ENCODE results near the gene HOXB4.

Gene HOXB4

GRCh38 chr17:48553826-48554225, 24.3 kb downstream of the HOXB4 start:
- Histone ChIP-seq H3K4me1 (ENCODE audit: control insufficient read depth, insufficient read depth, low read length) (peaks cover 75% of the 10 kb centered on the region), H3K36me3 (ENCODE audit: control insufficient read depth in 2 of 2, insufficient read depth in 2 of 2, low read length in 2 of 2) (peaks cover 3% of the 10 kb centered on the region in 2 donors), H3K27ac (ENCODE audit: low read length) (peak overlapping the region; percentile 96), H3K27me3 (ENCODE audit: control insufficient read depth in 1 of 2, insufficient read depth in 2 of 2, low read length in 2 of 2) (peaks cover 0 to 3% of the 10 kb centered on the region in 2 donors), H3K4me3 (ENCODE audit: low read length in 2 of 2) (peak overlapping the region; percentile 42 to 75), H3K9me3 (ENCODE audit: control insufficient read depth in 2 of 2, low read length in 2 of 2) (no peaks in the 10 kb centered on the region), H3K9ac (ENCODE audit: low read length in 2 of 2) (peak overlapping the region; percentile 54 to 84)

- no peaks in the 10 kb centered on the region for H3K9me3 ChIP-seq (ENCODE audit: control insufficient read depth in 2 of 2, low read length in 2 of 2)
- peak overlapping the region; percentile 10 to 42 for H3K9ac ChIP-seq (ENCODE audit: low read length in 2 of 2)
- peaks cover 0 to 3% of the 10 kb centered on the region in 2 donors for H3K27me3 ChIP-seq (ENCODE audit: control insufficient read depth in 1 of 2, insufficient read depth in 2 of 2, low read length in 2 of 2)
- H3K4me3 ChIP-seq (ENCODE audit: low read length in 2 of 2): peak overlapping the region in 1 of 2 donors; percentile 75
- peaks cover 3% of the 10 kb centered on the region in 2 donors for H3K36me3 ChIP-seq (ENCODE audit: control insufficient read depth in 2 of 2, insufficient read depth in 2 of 2, low read length in 2 of 2)
- peak overlapping the region; percentile 96 for H3K27ac ChIP-seq (ENCODE audit: low read length)
- H3K4me1 ChIP-seq (ENCODE audit: control insufficient read depth, insufficient read depth, low read length): peaks cover 74% of the 10 kb centered on the region
These were observed 25.0 kb downstream of the HOXB4 start for GRCh38 chr17:48553190-48553547.

GRCh38 chr17:48552466-48553189, 25.5 kb downstream of the HOXB4 start:
- Histone ChIP-seq H3K9me3 (ENCODE audit: control insufficient read depth in 2 of 2, low read length in 2 of 2) (no peaks in the 10 kb centered on the region), H3K36me3 (ENCODE audit: control insufficient read depth in 2 of 2, insufficient read depth in 2 of 2, low read length in 2 of 2) (peaks cover 3% of the 10 kb centered on the region in 2 donors), H3K9ac (ENCODE audit: low read length in 2 of 2) (peak overlapping the region; percentile 10 to 42), H3K27me3 (ENCODE audit: control insufficient read depth in 1 of 2, insufficient read depth in 2 of 2, low read length in 2 of 2) (peaks cover 0 to 3% of the 10 kb centered on the region in 2 donors), H3K4me1 (ENCODE audit: control insufficient read depth, insufficient read depth, low read length) (peaks cover 74% of the 10 kb centered on the region), H3K4me3 (ENCODE audit: low read length in 2 of 2) (peak overlapping the region in 1 of 2 donors; percentile 75), H3K27ac (ENCODE audit: low read length) (peak overlapping the region; percentile 96)

GRCh38 chr17:48551596-48552465, 26.3 kb downstream of the HOXB4 start:
- Histone ChIP-seq H3K27me3 (ENCODE audit: control insufficient read depth in 1 of 2, insufficient read depth in 2 of 2, low read length in 2 of 2) (peaks cover 0 to 3% of the 10 kb centered on the region in 2 donors), H3K9ac (ENCODE audit: low read length in 2 of 2) (peak overlapping the region in 1 of 2 donors; percentile 55), H3K9me3 (ENCODE audit: control insufficient read depth in 2 of 2, low read length in 2 of 2) (no peaks in the 10 kb centered on the region), H3K4me3 (ENCODE audit: low read length in 2 of 2) (peak overlapping the region in 1 of 2 donors; percentile 58), H3K36me3 (ENCODE audit: control insufficient read depth in 2 of 2, insufficient read depth in 2 of 2, low read length in 2 of 2) (peaks cover 3% of the 10 kb centered on the region in 2 donors), H3K4me1 (ENCODE audit: control insufficient read depth, insufficient read depth, low read length) (peaks cover 74% of the 10 kb centered on the region), H3K27ac (ENCODE audit: low read length) (peak overlapping the region; percentile 96)

- H3K27ac ChIP-seq (ENCODE audit: low read length): peak overlapping the region; percentile 96
- H3K4me3 ChIP-seq (ENCODE audit: low read length in 2 of 2): peak overlapping the region in 1 of 2 donors; percentile 58
- peaks cover 74% of the 10 kb centered on the region for H3K4me1 ChIP-seq (ENCODE audit: control insufficient read depth, insufficient read depth, low read length)
- H3K27me3 ChIP-seq (ENCODE audit: control insufficient read depth in 1 of 2, insufficient read depth in 2 of 2, low read length in 2 of 2): peaks cover 0 to 3% of the 10 kb centered on the region in 2 donors
- no peaks in the 10 kb centered on the region for H3K9me3 ChIP-seq (ENCODE audit: control insufficient read depth in 2 of 2, low read length in 2 of 2)
- H3K9ac ChIP-seq (ENCODE audit: low read length in 2 of 2): no peak overlapping the region
- H3K36me3 ChIP-seq (ENCODE audit: control insufficient read depth in 2 of 2, insufficient read depth in 2 of 2, low read length in 2 of 2): peaks cover 3% of the 10 kb centered on the region in 2 donors
These were observed 27.0 kb downstream of the HOXB4 start for GRCh38 chr17:48551214-48551555.

GRCh38 chr17:48550502-48551213, 27.5 kb downstream of the HOXB4 start:
- Histone ChIP-seq H3K4me3 (ENCODE audit: low read length in 2 of 2) (peak overlapping the region in 1 of 2 donors; percentile 49), H3K27ac (ENCODE audit: low read length) (peak overlapping the region; percentile 96), H3K27me3 (ENCODE audit: control insufficient read depth in 1 of 2, insufficient read depth in 2 of 2, low read length in 2 of 2) (peaks cover 0 to 3% of the 10 kb centered on the region in 2 donors), H3K36me3 (ENCODE audit: control insufficient read depth in 2 of 2, insufficient read depth in 2 of 2, low read length in 2 of 2) (peaks cover 3% of the 10 kb centered on the region in 2 donors), H3K4me1 (ENCODE audit: control insufficient read depth, insufficient read depth, low read length) (peaks cover 74% of the 10 kb centered on the region), H3K9me3 (ENCODE audit: control insufficient read depth in 2 of 2, low read length in 2 of 2) (no peaks in the 10 kb centered on the region), H3K9ac (ENCODE audit: low read length in 2 of 2) (peak overlapping the region in 1 of 2 donors; percentile 21)

GRCh38 chr17:48549914-48550501, 28.1 kb downstream of the HOXB4 start:
- peak overlapping the region; percentile 96 for H3K27ac ChIP-seq (ENCODE audit: low read length)
- H3K4me1 ChIP-seq (ENCODE audit: control insufficient read depth, insufficient read depth, low read length): peaks cover 80% of the 10 kb centered on the region
- peaks cover 3% of the 10 kb centered on the region in 2 donors for H3K36me3 ChIP-seq (ENCODE audit: control insufficient read depth in 2 of 2, insufficient read depth in 2 of 2, low read length in 2 of 2)
- H3K4me3 ChIP-seq (ENCODE audit: low read length in 2 of 2): peak overlapping the region in 1 of 2 donors; percentile 49
- H3K9ac ChIP-seq (ENCODE audit: low read length in 2 of 2): peak overlapping the region in 1 of 2 donors; percentile 21
- peaks cover 0 to 3% of the 10 kb centered on the region in 2 donors for H3K27me3 ChIP-seq (ENCODE audit: control insufficient read depth in 1 of 2, insufficient read depth in 2 of 2, low read length in 2 of 2)
- no peaks in the 10 kb centered on the region for H3K9me3 ChIP-seq (ENCODE audit: control insufficient read depth in 2 of 2, low read length in 2 of 2)

- peaks cover 75% of the 10 kb centered on the region for H3K4me1 ChIP-seq (ENCODE audit: control insufficient read depth, insufficient read depth, low read length)
- peaks cover 0 to 3% of the 10 kb centered on the region in 2 donors for H3K27me3 ChIP-seq (ENCODE audit: control insufficient read depth in 1 of 2, insufficient read depth in 2 of 2, low read length in 2 of 2)
- H3K9me3 ChIP-seq (ENCODE audit: control insufficient read depth in 2 of 2, low read length in 2 of 2): no peaks in the 10 kb centered on the region
- H3K36me3 ChIP-seq (ENCODE audit: control insufficient read depth in 2 of 2, insufficient read depth in 2 of 2, low read length in 2 of 2): peaks cover 3% of the 10 kb centered on the region in 2 donors
- H3K27ac ChIP-seq (ENCODE audit: low read length): peak overlapping the region; percentile 97
- peak overlapping the region in 1 of 2 donors; percentile 5 for H3K9ac ChIP-seq (ENCODE audit: low read length in 2 of 2)
- H3K4me3 ChIP-seq (ENCODE audit: low read length in 2 of 2): peak overlapping the region in 1 of 2 donors; percentile 22
These were observed 28.9 kb downstream of the HOXB4 start for GRCh38 chr17:48549281-48549630.

- Histone ChIP-seq H3K4me3 (ENCODE audit: low read length in 2 of 2) (peak overlapping the region in 1 of 2 donors; percentile 30), H3K4me1 (ENCODE audit: control insufficient read depth, insufficient read depth, low read length) (peaks cover 70% of the 10 kb centered on the region), H3K9ac (ENCODE audit: low read length in 2 of 2) (peak overlapping the region; percentile 5 to 12), H3K27me3 (ENCODE audit: control insufficient read depth in 1 of 2, insufficient read depth in 2 of 2, low read length in 2 of 2) (peaks cover 0 to 3% of the 10 kb centered on the region in 2 donors), H3K36me3 (ENCODE audit: control insufficient read depth in 2 of 2, insufficient read depth in 2 of 2, low read length in 2 of 2) (peaks cover 3% of the 10 kb centered on the region in 2 donors), H3K27ac (ENCODE audit: low read length) (peak overlapping the region; percentile 97), H3K9me3 (ENCODE audit: control insufficient read depth in 2 of 2, low read length in 2 of 2) (no peaks in the 10 kb centered on the region)
These were observed 29.4 kb downstream of the HOXB4 start for GRCh38 chr17:48548523-48549280.

All from stomach smooth muscle (tissue), 2 donors.